MCF 10A (cell line): ENCODE results near the gene HDGFL2. TPM values are rescaled to one million over a fixed set of nuclear protein-coding genes. Genes with fewer than 3 reads are reported as not detected.

ENCODE experiments used
- BruUV-seq: library from RNA; stranded (reverse); fragments of 400-500 nt; replicated peaks from 2 replicates; lab custom pipeline; 2021; lab: Mats Ljungman, UMichigan
- CTCF ChIA-PET: fragments of 300-600 bp; sonication (Branson Sonifier 250); formaldehyde crosslinking; extraction: SDS; loops from one replicate; lab custom pipeline; 2021; ENCODE audit warnings: antibody characterized with exemption, inconsistent platforms; lab: Yijun Ruan, JAX
- POLR2A ChIA-PET: fragments of 300-600, 350-650 bp; sonication (Branson Sonifier 250); formaldehyde crosslinking; extraction: SDS; loops from one replicate; lab custom pipeline; 2020; ENCODE audit warnings: antibody characterized with exemption, inconsistent platforms; lab: Yijun Ruan, JAX
- DNase-seq: peaks from one replicate; pipeline ENCODE4 v3.0.0-alpha.2; 2018; ENCODE audit not compliant: unreplicated experiment
- H3K27ac Mint-ChIP-seq: one replicate; pipeline ENCODE4 v1.8.0; 2022; ENCODE audit warnings: mild to moderate bottlenecking, low read depth, mixed read lengths; ENCODE audit not compliant: unreplicated experiment
- H3K27me3 Mint-ChIP-seq: one replicate; pipeline ENCODE4 v1.8.0; 2022; ENCODE audit warnings: mixed read lengths; ENCODE audit not compliant: insufficient read depth, unreplicated experiment
- H3K36me3 Mint-ChIP-seq: one replicate; pipeline ENCODE4 v1.8.0; 2022; ENCODE audit warnings: mild to moderate bottlenecking, moderate library complexity, mixed read lengths; ENCODE audit not compliant: insufficient read depth, unreplicated experiment
- H3K4me1 Mint-ChIP-seq: one replicate; pipeline ENCODE4 v1.8.0; 2022; ENCODE audit warnings: mixed read lengths; ENCODE audit not compliant: insufficient read depth, unreplicated experiment
- H3K4me3 Mint-ChIP-seq: one replicate; pipeline ENCODE4 v1.8.0; 2022; ENCODE audit warnings: mild to moderate bottlenecking, moderate library complexity, mixed read lengths; ENCODE audit not compliant: unreplicated experiment
- H3K9me3 Mint-ChIP-seq: one replicate; pipeline ENCODE4 v1.8.0; 2022; ENCODE audit warnings: mixed read lengths; ENCODE audit not compliant: unreplicated experiment
- intact Hi-C: fragments of 100-400 bp; cut with micrococcal nuclease; formaldehyde crosslinking; loops from 2 replicates; pipeline ENCODE4 v1.14.1; 2022
- total RNA-seq: library from RNA; stranded (reverse); gene quantifications from 2 replicates; pipeline ENCODE4 v1.2.3, GENCODE V29; 2022
- TF ChIP-seq, protein P1 (sequence below): fragments of 200-600 bp; IDR thresholded peaks from one replicate; pipeline ENCODE4 v1.8.0; 2022; ENCODE audit warnings: antibody characterized with exemption, mild to moderate bottlenecking; ENCODE audit not compliant: unreplicated experiment

HDGFL2 gene
- total RNA-seq, 1 experiment from 2014 or later, result 46.3 TPM

DNA sequence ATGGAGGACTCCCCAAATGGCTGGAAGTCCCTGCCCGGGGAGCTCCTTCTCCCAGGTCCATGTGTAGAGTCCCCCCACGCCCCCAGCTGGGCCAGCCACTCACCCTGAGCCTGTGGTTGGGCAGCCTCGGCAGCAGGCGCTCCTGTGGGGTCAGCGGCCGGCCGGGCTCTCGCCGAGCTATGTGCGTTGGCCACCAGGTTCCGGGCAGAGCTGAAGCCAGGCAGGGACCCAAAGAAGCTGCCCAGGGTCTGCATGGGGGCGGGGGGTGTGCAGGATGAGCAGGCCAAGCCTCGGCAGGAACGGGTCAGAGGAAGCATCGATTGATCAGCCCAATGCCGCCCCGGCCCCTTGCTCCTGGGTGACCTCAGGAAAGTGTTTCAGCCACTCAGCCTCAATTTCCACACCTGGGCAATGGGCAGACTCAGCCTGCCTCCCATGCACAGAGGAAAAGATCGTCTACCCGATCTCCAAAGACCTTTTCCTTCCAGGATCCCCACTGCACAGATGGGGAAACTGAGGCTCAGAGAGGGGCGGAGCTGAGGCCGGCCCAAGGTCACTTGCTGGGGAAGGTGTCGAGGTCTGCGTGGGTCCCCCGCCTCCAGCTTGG lies 45.5 kb downstream of the HDGFL2 start:
- CTCF ChIA-PET, result interaction anchor here (0.5 to 0.9 kb wide), 4 partner anchors 30 to 111 kb away, joined by 3 read pairs; no protein-coding TSS in a partner anchor
- Mint-ChIP-seq H3K9me3 (no peaks in the 10 kb centered on the region), H3K36me3 (peaks cover 6% of the 10 kb centered on the region), H3K27me3 (no peaks in the 10 kb centered on the region), H3K4me1 (peaks cover 20% of the 10 kb centered on the region), H3K4me3 (no peak overlapping the region), H3K27ac (no peak overlapping the region)
- TF ChIP-seq, protein P1, sequence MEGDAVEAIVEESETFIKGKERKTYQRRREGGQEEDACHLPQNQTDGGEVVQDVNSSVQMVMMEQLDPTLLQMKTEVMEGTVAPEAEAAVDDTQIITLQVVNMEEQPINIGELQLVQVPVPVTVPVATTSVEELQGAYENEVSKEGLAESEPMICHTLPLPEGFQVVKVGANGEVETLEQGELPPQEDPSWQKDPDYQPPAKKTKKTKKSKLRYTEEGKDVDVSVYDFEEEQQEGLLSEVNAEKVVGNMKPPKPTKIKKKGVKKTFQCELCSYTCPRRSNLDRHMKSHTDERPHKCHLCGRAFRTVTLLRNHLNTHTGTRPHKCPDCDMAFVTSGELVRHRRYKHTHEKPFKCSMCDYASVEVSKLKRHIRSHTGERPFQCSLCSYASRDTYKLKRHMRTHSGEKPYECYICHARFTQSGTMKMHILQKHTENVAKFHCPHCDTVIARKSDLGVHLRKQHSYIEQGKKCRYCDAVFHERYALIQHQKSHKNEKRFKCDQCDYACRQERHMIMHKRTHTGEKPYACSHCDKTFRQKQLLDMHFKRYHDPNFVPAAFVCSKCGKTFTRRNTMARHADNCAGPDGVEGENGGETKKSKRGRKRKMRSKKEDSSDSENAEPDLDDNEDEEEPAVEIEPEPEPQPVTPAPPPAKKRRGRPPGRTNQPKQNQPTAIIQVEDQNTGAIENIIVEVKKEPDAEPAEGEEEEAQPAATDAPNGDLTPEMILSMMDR, result no peak
- no peak for DNase-seq
- no TSS peak for BruUV-seq
- intact Hi-C loops, result no loop called here
- POLR2A ChIA-PET, result no interaction called here

DNA sequence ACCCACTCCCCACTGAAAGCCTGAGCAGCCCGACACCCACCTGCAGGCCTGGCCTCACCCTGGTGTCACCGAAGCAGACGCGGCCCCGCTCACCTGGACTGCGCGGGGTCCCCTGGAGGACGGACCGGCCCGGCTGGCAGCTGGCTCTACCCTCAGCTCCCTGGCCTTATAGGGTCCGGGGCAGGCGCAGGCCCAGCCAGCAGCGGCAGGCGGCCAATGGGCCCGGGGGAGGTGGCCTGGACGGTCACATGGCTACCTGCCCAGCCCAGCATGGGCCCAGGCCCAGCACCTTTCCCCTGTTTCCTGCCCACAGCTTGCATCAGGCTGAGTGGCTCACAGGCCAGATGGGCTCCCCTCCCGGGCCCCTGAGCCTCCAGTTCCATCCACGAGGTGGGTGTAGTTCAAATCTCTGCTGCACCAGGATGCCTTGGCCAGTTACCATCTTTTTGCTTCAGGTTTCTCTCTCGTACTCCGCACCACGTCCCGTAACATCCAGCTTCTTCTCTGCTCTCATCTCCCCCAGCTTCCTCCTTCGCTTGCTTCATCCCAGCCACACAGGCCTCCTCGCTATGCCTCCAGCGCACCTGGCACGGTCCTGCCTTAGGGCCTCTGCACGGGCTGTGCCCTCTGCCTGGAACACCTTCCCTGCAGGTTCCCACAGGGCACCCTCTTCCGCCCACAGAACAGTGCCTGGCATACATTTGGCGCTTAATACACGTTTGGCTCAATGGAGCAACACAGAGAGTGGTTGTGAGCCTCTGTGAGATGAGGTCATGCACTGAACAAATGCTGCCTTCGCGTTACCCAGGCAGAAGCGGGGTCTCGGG lies 46.5 kb downstream of the HDGFL2 start, which contains the start of gene PLIN4:
Gene PLIN4, minus strand, starts transcription at position 142 of the 827 bp plus-strand sequence. CDS start 214 bp downstream, outside the sequence.
- TF ChIP-seq, protein P1, result no peak
- intact Hi-C loops, result no loop called here
- DNase-seq, result peak; percentile 60
- Mint-ChIP-seq H3K36me3 (peaks cover 6% of the 10 kb centered on the region), H3K9me3 (no peaks in the 10 kb centered on the region), H3K27ac (peak within 1 kb of the TSS; percentile 72), H3K4me1 (peaks cover 20% of the 10 kb centered on the region), H3K27me3 (no peaks in the 10 kb centered on the region), H3K4me3 (no peak within 1 kb of the TSS)
- POLR2A ChIA-PET, result no interaction called here
- CTCF ChIA-PET, result interaction anchor here (0.6 kb wide), 2 partner anchors 36 to 352 kb away, joined by 3 to 4 read pairs; no protein-coding TSS in a partner anchor
- no TSS peak for BruUV-seq

DNA sequence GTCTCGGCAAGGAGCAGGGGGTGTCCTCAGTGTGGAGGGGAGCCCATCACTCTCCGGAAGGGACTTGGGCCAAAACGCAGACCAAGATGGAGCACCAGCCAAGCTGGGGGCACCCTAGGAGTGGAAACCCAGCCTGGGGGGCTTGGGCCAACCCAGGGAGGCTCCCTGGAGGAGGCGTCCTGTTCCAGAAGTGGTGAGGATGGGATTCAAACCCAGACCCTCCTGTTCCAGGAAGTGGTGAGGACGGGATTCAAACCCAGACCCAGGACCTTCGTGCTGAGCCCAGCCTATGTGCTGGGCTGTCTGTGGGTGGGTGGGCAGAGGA lies 47.0 kb downstream of the HDGFL2 start:
- no peak overlapping the region for H3K4me3 Mint-ChIP-seq
- TF ChIP-seq, protein P1, result no peak
- no peak for DNase-seq
- H3K27ac Mint-ChIP-seq, result peak overlapping the region; percentile 72
- peaks cover 20% of the 10 kb centered on the region for H3K4me1 Mint-ChIP-seq
- H3K9me3 Mint-ChIP-seq, result no peaks in the 10 kb centered on the region
- ChIA-PET CTCF (interaction anchor here (0.6 to 1.0 kb wide), 2 partner anchors 167 to 353 kb away, joined by 3 to 4 read pairs; no protein-coding TSS in a partner anchor), POLR2A (no interaction called here)
- no TSS peak for BruUV-seq
- intact Hi-C loops, result no loop called here
- H3K36me3 Mint-ChIP-seq, result peaks cover 6% of the 10 kb centered on the region
- H3K27me3 Mint-ChIP-seq, result no peaks in the 10 kb centered on the region

DNA sequence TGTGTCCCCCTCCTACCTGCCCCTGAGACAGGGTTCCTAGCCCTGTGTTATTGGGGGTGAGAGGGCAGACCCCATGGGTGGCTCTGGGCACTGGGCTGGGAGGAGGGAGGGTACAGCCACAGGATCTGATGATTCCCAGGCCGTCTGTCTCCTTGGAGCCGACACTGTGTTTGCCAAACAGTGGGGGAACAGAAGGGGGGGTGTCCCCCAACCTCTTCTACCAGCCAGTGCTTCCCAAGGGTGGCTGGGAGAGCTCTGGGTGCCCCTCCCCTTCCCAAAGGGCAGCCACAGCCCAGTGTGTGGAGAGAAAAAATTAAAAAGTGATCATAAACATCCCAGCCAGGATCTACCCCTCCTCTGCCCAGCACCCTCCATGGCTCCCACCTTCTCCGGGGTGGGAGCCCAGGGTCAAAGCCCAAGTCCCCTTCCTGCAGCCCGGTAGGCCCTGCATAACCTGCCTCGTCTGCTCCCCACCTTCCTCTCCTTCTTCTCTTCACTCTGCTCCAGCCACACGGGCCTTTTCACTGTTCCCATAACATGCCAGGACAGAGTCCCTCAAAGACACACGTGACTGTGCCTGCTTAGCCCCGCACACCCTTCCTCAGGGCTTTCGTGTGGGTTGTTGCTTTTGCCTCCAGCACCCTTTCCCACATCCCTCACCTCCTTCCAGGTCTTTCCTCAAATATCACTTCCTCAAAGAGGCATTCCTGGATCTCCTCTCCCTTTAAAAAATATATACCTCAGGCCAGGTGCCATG lies 47.6 kb downstream of the HDGFL2 start:
- H3K4me3 Mint-ChIP-seq, result peak overlapping the region; percentile 71
- POLR2A ChIA-PET, result no interaction called here
- BruUV-seq, result no TSS peak
- H3K9me3 Mint-ChIP-seq, result no peaks in the 10 kb centered on the region
- DNase-seq, result peak; percentile 47
- H3K27me3 Mint-ChIP-seq, result no peaks in the 10 kb centered on the region
- peaks cover 6% of the 10 kb centered on the region for H3K36me3 Mint-ChIP-seq
- TF ChIP-seq, protein P1, result no peak
- CTCF ChIA-PET, result interaction anchor here (1.0 kb wide), 1 partner anchor 168 kb away, joined by 3 read pairs; no protein-coding TSS in a partner anchor
- H3K27ac Mint-ChIP-seq, result peak overlapping the region; percentile 72
- intact Hi-C loops, result no loop called here
- H3K4me1 Mint-ChIP-seq, result peaks cover 20% of the 10 kb centered on the region
